Muscle of arm (tissue), 12 donors: ENCODE measurements around the gene SORCS2. TPM values are rescaled to one million over a fixed set of nuclear protein-coding genes. Genes with fewer than 3 reads are reported as not detected.
A peak's percentile ranks its signal among the peaks of the same experiment; 100 is the strongest.

Experiments
- DNase-seq: peaks from one replicate; pipeline ENCODE4 v3.0.0-alpha.2; 2013
- polyA plus RNA-seq, 12 donors: library from polyadenylated mRNA; unstranded; fragments of 120-200 nt; gene quantifications; one replicate each; pipeline ENCODE4 v1.2.1, GENCODE V29; 2013; ENCODE audit not compliant: insufficient read length in 12 of 12

Gene SORCS2
- polyA plus RNA-seq, 12 donors, result 5.6 to 18.2 (median 8.3) TPM; not detected in 1

DNA sequence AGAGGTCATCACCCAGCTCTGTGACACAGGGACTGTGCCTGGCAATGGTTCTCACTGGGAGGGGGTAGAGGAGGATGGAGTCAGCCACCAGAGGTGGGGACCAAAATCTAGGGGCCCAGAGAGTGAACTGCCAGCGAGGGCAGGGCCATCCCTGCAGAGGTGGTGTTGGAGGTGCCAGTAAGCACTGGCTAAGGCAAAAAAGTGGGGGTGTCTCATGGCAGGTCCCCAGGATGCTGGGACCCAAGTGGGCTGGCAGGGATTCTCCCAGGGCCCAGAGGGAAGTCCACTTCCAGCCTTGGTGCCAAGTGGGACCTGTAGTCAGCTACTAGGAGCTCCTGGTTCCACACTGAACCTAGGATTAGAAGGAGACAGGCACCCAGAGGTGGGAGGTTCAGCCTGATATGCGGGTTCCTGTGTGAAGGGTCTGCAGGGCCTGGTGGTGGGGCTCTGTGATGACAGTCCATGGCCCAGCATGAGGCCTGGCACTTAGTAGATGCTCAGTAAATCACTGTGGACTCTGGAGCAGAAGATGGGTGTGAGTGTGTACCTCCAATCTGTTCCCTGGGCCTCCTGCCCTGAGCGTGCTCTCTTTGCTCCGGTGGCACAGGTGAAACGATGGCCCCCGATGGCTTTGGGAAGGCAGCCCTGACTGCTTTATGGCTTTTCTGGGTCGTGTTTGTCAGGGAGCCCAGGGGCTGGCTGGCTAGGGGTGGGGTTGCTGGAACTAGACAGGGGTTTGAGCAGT is 160.9 kb downstream of the SORCS2 start:
- DNase-seq, result no peak

DNA sequence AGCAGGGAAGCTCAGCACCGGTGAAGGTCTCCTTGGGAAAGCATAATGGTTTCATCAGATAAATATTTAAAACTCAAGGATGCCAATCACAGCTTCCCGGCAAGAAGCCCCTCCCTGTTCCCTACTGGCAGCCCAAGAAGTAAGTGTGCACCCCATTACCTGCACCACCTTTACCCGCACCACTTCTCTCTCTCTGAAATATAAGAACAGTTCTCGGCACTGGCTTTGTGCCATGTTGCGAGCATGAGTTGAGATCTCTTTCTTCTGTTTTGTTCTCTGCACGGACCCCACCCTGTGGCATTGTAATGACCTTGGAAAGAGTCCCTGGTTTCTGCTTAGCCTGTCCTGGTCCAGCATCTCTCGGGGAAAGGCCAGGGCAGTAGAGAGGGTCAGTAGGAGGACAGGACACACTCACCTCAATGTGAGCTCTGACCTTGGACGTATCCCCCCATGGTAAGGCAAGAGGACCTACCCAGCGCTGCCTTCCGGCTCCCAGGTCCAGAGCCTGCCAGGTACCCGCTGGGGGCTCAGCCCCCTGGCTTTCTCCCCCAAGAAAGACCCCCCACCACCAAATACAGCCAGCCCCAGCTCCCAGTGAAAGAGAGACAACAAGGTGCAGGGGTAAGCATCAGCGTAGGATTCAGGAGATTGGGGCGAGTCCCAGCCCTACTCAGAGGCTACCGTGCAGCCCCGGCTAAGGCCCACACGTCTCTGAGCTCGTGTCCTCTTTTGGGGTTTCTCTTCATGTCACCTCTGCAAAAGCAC is 161.7 kb downstream of the SORCS2 start:
- no peak for DNase-seq

DNA sequence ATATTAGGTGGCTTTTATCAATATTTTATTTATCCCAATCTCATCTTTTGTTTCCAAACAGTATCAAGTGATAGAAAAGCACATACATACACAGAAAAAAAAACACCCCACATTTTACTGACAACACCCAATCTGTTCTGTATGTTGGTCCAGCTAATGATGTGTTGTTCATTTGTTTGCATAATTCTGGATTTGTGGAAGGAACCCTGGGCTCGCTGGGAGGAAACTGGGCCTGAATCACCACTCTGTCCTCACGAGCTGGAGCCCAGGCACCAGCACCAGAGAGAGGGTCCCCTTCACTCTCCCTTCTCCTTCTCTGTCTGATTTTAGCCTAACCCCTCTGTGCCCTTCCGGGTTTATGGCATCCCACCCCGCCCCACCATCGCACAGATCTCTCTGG is 162.6 kb downstream of the SORCS2 start:
- no peak for DNase-seq

DNA sequence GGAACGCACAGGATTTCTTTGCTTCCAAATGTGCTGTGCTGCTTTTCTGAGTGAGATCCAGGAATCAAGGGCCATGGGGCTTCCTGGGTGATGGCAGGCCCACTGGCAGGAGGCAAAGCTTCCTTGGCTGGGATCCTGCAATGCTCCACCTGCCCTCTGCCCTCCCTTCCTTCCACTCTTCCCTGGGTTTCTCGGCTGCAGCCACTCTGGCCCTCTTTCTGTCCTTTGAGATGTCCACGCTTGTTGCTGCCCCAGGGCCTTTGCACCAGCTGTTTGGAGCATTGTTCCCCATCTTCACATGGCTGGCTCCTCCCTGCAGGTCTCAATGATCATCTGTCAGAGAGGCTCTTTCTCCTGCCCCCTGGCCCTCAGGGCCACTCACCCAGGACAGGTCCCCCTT is 163.5 kb downstream of the SORCS2 start:
- no peak for DNase-seq

DNA sequence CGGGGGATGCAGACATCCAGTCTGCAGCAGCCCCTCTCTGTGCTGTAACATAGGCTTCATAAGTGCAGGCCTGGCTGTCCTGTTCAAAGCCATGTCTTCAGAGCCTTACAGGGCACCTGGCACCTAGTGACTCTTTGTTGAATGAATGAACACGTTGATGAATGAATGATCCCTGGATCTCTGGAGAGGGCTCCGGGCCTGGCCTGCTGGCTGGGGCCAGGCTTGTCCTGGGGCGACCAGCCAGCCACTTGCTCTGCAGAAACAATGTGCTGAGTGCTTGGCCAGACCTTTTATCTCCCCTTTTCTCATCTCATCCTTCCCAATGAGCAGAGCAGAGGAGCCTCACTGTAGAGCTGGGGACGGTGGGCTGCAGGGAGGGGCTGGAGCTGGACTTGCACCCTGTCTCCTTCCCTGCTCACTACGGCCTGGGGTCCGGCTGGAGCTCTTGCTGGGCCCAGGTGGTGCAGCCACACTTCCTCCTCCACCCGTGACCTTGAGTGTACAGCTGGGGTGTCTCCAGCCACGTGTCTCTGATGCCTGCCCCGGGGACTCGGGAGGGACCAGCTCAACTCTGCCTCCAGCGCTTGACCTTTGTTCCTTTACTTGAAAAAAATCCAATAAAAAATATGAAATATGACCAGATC is 164.5 kb downstream of the SORCS2 start:
- DNase-seq, result no peak

DNA sequence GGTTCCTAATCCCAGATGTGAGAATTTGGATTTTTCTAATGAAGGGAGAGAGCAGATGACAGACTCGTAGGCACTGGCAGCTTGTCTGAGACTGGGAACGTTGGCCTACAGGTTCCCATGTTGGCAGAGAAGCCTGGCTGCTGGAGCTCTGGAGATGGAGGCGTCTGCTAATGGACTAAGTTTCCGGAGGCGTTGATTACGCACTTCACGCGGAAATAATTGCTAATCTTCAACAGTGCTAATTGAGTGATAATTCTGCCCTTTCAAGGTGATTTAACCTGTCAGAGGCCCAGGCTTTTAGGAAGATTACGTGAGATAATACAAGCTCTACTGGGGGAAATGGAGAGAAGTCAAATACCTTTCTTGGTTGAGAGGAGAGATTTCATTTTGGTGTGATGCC is 165.0 kb downstream of the SORCS2 start:
- no peak for DNase-seq

DNA sequence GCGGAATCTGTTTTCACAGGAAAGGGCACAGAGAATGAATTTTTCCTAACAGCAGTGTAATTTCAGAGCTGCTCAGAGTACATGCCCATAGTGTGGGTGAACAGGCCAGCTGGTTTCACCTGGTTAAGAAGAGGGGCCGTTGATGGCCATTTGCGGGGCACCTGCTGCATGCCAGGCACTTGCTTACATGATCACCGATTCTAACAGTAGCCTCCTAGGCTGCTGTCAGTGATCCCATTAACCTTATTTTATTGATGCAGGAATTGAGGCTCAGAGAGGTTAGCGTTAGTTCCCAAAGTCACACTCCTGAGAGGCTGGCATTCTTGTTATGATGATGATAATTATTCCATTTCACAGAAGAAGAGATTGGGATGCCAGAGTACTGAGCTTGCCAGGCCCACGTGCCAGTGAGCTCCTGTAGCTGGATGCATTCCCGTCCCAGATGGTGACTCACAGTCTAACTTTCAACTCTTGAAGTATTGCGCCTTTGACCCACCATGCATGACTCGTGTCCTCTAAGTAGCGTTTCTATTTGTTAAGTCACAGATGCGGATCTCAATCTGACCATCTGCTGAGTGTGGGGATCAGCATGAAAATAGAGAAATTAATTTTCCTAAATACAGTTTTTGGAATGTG is 165.9 kb downstream of the SORCS2 start:
- DNase-seq, result no peak

DNA sequence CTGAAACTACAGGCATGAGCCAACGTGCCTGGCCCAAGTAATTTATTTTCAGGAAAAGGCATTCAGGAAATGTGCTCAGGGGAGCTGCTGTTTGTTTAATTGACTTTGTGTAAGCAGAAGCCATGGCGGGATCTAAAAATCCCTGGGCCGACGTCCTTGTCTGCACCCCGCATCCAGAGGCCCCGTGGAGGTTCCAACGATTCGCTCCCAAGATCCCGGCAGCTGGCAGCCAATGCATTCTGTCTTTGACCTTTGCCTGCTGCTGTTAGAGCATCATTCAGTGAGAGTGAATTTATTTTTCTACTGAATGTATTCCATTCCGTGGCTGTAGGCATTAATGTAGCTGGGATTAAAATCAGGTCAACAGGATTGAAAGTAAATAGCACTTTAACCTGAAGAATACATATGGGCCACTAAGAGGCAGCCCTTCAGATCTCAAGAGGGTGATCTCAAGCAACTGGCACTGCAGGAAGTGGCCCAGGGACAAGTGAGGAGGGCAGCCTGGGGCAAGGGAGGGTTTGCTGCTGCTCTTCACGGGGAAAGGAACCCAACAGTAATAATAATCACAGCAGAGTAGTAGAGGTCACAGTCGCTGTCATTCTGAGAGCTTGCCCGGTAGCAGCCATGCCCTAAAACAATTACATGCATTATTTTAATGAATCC is 167.2 kb downstream of the SORCS2 start:
- no peak for DNase-seq

DNA sequence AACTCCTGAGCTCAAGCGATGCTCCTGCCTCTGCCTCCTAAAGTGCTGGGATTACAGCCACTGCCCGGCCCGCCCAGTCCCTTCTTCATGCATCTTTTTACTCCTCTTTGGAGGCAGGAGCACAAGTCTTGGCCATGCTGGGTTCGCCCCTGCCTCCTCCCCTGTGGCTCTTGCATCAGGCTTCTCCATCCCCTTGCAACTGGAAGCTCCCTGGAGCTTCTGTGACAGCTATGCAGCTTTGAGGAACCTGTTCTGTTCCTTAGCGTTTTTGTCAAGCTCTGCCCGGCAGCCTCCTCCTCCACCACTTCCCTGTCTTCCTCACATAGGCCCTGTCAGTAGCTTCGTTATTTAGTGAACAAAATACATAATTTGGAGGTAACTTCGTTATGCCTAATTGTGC is 168.5 kb downstream of the SORCS2 start:
- DNase-seq, result no peak

DNA sequence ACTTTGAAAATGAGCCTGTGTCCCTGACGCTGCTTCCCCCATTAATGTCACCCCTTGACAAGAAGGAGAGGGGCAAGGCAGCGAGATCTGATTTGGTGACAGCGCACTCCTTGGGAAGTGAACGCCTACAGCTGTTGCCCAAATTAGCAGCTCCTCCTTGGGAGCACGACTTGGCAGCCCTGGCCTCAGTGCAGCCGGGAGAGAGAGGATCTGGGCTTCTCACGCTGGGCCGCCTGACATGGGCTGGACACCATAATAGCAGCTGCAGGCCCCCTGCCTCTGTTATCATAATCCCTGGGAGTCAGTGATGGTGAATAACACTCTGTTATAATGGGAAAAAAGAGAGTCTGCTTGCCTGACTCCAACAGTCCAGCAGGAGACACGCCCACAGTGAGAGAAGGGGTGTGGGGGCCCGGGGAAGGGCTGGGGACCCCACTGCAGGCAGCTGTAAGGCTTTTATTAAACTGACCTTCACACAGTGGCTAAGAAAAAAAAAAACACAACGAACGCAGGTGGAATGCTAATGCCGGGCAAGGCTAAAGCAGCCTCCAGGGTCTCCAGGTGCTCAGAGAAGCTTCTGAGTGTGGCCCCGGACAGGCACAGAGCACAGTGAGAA is 169.1 kb downstream of the SORCS2 start:
- DNase-seq, result peak; percentile 48

DNA sequence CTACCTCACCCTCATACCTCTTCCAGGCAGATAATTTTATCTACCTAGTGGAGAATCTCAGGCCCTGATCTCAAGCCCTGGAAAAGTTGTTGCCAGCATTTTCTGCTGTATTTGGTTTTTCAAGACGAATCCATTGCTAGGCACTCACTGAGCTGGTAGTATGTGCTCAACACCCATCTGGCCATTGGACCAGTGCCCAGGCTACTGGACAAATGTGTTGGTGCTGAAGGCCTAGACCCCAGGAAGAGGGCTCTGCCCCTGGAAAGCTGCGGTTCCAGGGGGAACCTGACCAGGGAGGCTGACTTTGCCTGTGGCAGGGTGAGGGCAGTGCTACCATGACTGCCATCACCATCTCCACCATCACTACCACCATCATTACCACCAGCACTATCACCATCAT is 170.0 kb downstream of the SORCS2 start:
- DNase-seq, result no peak

DNA sequence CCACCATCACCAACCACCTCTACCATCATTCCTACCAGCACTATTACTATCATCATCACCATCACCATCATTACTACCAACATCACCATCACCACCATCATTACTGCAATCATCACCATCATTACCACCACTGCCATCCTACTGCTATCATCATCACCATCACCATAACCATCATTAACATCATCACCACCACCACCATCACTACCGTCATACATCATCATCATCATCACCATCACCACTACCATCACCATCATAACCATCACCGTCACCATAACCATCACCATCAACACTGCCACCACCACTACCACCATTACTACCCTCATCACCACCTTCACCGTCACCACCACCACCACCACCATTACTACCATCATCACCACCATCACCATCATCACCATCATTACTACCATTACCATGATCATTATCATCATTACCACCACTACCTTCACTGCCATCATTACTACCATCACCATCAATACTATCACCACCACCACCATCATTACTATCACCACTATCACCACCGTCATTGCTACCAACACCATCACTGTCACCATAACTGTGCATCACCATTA is 170.6 kb downstream of the SORCS2 start:
- no peak for DNase-seq

DNA sequence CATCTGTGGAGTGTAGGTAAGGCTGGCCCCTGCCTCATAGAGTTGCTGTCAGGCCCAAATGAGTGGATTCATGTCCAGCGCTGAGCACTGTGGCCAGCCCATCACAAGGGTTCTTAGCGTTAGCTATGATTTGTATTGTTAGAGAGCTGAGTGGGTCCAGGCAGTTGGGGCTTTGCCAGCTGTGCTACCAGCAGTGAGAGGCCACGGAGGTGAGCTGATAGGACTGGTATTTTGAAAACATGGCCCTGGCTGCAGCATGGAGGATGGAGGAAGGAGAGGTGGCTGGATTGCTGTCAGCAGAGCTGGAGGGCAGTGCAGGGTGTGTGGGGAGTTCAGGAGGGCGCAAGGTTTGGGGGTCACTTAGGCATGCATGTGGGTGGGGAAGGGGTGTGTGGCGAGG is 172.6 kb downstream of the SORCS2 start:
- no peak for DNase-seq

DNA sequence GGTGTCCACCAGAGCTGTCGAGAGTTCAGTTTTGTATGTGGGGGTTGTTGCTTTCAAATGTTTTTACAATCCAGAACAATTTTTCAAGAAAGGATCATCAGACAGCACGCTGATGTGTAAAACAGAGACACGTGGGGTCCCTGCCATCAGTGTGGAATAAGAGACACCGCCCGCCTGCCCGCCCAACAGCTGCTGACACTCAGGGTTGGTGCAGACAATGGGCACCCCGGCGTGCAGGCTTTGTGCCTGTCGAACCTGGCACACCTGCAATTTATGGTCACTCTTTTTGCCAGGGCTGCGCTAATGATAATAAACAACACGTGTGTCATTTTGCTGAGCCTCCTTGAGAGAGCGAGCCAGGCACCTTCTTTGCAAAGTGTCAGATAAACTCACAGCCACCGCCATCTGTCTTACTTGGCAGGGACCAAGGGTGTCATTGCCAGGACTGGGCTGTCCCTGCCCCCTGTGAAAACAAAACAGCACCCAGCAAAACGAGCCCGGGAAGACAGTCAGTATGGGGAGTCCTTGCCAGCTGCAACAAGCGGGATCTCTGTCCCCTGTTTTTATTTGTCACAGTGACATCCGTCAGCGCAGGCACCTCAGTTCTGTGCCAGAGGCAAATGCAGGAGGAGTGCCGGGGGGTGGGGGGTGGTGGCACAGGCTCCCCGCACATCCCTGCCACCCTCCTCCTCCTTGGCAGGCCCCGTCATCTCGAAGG is 173.3 kb downstream of the SORCS2 start:
- DNase-seq, result no peak

DNA sequence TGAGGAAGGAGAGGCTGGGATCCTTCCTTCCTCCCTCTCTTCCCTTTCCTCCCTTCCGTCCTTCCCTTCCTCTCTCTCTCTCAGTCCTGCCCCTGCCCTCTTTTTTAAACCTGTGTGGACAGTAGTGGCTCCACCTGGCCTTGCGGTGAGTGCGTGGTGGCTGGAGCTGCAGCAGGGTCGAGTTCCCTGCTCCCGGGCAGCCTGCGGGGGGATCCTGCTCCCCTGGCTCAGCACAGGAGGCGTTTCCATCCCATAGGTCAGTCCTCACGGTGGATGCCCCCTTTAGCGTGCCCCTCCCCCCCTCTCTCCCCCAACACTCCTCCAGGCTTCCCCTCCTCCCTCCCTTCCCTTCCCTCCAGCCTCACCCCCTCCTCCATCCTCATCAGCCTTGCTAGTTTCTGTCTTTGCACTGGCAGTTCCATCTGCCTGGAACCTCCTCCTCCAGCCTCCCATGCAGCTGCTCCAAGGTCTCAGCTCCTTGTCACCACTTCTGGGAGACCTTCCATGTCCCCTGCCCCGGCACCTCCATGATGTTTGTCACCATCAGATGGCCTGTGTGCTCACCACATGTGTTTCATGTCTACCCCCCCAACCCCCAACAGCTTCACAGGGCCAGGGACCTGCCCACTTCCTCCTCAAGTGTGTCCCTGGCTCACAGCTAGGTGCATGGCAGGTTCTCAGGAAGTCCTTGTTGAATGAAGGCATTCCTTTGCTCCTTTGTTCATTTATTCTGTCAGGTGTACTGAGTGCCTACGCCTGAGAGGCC is 174.0 kb downstream of the SORCS2 start:
- no peak for DNase-seq

DNA sequence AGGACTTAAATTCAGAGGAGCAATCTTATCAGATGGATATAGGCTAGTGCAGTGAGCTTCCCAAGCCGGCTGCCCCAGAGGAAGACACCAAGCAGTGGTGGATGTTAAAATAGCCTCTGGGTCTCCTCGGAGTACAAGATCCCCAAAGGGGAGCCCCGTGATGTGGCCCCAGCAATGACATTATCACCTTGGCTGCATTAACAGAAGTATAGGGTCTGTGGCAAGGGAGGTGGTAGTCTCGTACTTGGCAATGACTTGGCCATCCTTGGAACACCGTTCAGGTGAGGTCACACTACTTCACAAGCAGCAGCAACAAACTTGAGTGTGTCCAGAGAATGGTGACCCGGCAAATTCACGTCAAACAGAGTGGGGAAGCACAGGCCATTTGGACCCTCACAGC is 174.6 kb downstream of the SORCS2 start:
- DNase-seq, result no peak

DNA sequence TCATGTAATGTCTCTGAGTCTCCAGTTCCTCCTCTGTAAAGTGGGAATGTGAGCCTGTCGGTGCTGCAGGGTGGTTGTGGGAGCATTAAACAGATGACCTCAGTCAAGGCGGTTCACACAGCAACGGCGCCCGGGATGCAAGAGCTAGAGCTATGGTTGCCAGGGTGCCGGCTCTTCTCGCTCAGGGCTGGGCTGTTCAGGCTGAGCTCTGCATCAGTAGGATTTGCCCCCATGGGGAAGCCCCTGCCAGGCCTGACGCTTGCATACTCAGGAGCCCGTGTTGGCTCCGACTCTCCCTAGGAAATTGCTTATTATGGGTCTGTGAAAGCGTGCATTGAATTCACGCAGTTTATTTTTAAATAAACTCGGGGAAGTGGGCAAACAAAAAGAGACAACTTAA is 175.1 kb downstream of the SORCS2 start:
- DNase-seq, result no peak

DNA sequence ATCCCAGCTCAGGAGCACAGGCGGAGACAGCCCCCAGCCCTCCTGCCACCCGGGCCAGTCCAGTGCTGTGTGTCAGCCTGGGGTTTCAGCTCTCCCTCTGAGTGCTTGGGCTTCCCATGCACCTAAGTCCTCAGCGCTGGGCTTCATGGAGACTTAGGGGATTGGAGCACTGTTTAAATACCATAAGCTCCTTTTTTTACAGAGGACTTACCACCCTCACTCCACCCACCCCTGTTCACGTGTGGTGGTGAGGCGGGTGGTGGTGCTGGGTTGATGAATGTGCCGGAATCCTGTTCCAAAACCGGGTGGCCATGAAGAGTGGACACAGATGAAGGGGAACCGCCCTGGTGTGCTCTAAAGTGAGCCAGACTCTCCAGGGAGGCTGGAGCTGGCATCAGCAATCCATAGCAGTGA is 175.5 kb downstream of the SORCS2 start:
- DNase-seq, result no peak

DNA sequence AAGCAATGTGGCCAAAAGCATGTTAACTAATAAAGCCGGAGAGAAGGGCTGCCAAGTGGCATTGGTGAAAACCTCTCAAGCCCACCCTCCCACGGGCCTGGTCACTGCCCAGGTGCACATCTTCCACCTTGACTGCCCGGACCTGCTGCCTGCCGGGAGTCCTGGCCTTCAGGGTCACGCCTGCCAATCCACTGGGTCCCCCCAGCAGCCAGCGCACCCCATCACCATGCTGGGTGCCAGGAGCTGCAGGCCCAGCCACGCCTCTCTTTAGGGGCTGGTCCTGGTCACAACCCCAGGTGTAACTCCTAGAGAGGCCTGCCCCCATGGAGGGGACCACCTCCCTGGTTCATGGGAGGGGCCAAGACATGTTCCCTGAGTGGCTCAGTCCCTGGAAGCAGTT is 176.0 kb downstream of the SORCS2 start:
- no peak for DNase-seq

DNA sequence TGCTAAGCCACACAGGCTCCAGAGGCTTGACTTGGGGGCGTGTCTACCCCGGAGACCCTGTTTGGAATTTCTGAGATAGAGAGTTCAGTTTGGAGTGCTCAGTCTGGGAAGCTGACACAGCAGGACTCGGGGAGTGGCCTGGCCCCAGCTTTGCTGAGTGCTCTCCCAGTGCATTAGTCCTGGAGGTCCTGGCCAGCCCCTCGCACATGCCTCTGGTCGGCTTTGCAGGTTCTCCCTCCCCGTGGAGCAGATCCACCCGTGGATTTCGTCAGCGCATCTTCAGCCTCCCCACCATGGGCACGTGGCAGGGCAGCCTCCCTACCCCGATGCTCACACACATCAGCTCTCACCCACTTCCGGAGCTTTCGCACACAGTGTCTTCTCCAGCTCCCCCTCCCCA is 177.2 kb downstream of the SORCS2 start:
- DNase-seq, result no peak
